HG02798 (cell line): ENCODE results near the gene BRCA1.
A peak's percentile ranks its signal among the peaks of the same experiment; 100 is the strongest.
"Not testable (repeated sequence)": the region's sequence is repeated elsewhere in the genome, so short reads cannot be mapped to it uniquely, and the experiment has no call there.

Experiments
- ATAC-seq: cut with Tn5 transposase; IDR thresholded peaks from one replicate; pipeline ENCODE4 v1.9.1; 2021; ENCODE audit warnings: mild to moderate bottlenecking; ENCODE audit not compliant: unreplicated experiment, poor library complexity

The BRCA1 gene

GRCh38 chr17:43125133-43125966 is at the start of gene BRCA1:
Gene BRCA1 (minus strand): TSS chr17:43125364. CDS start chr17:43124096, 1,268 bp downstream.
- ATAC-seq: peak; percentile 98

GRCh38 chr17:43171586-43172487 is 46.7 kb upstream of the BRCA1 start:
- ATAC-seq: no peak

GRCh38 chr17:43170766-43171585 is 45.8 kb upstream of the BRCA1 start, which contains the start of gene NBR1:
Gene NBR1 (plus strand): TSS chr17:43171214. CDS start chr17:43175800, 4,586 bp downstream.
- peak; percentile 86 for ATAC-seq

- peak; percentile 75 for ATAC-seq
These were observed 45.1 kb upstream of the BRCA1 start for GRCh38 chr17:43170140-43170765.

GRCh38 chr17:43169561-43170139 is 44.5 kb upstream of the BRCA1 start:
- ATAC-seq: peak; percentile 22

GRCh38 chr17:43165971-43166370 is 40.8 kb upstream of the BRCA1 start:
- not testable (repeated sequence) for ATAC-seq

- not testable (repeated sequence) for ATAC-seq
These were observed 34.8 kb upstream of the BRCA1 start for GRCh38 chr17:43159957-43160356.

GRCh38 chr17:43159232-43159631 is 34.1 kb upstream of the BRCA1 start:
- ATAC-seq: not testable (repeated sequence)

- no peak for ATAC-seq
These were observed 30.5 kb upstream of the BRCA1 start for GRCh38 chr17:43155666-43156065.

- ATAC-seq: not testable (repeated sequence)
These were observed 28.2 kb upstream of the BRCA1 start for GRCh38 chr17:43153197-43153835.

- ATAC-seq: no peak
These were observed 26.8 kb upstream of the BRCA1 start for GRCh38 chr17:43151880-43152456.

GRCh38 chr17:43146649-43147048 is 21.5 kb upstream of the BRCA1 start:
- ATAC-seq: no peak

- ATAC-seq: no peak
These were observed 18.0 kb upstream of the BRCA1 start for GRCh38 chr17:43143201-43143600.

- no peak for ATAC-seq
These were observed 17.0 kb upstream of the BRCA1 start for GRCh38 chr17:43142153-43142552.

- no peak for ATAC-seq
These were observed 15.5 kb upstream of the BRCA1 start for GRCh38 chr17:43140396-43141332.

- ATAC-seq: not testable (repeated sequence)
These were observed 13.4 kb upstream of the BRCA1 start for GRCh38 chr17:43138531-43138930.

GRCh38 chr17:43136574-43136973 is 11.4 kb upstream of the BRCA1 start:
- not testable (repeated sequence) for ATAC-seq
